Panc1 (cell line): ENCODE measurements around the gene SSBP3. TPM values are rescaled to one million over a fixed set of nuclear protein-coding genes. Genes with fewer than 3 reads are reported as not detected.

Source experiments
- ATAC-seq: fragments of 200-7000 bp; cut with Tn5 transposase; 2 replicates; pipeline ENCODE4 v1.9.1; 2020; ENCODE audit warnings: mild to moderate bottlenecking, moderate library complexity
- BruUV-seq: library from RNA; stranded (reverse); fragments of 400-500 nt; replicated peaks from 2 replicates; lab custom pipeline; 2021; lab: Mats Ljungman, UMichigan
- CTCF ChIA-PET: fragments of 300-600 bp; sonication (Branson Sonifier 250); formaldehyde crosslinking; loops from one replicate; lab custom pipeline; 2022; ENCODE audit warnings: antibody characterized with exemption; lab: Charles Lee
- POLR2A ChIA-PET: fragments of 300-600 bp; sonication (Branson Sonifier 250); formaldehyde crosslinking; loops from one replicate; lab custom pipeline; 2022; ENCODE audit warnings: antibody characterized with exemption; lab: Charles Lee
- DNase-seq: peaks from one replicate; pipeline ENCODE4 v3.0.0-alpha.2; 2010; ENCODE audit warnings: low read depth, low spot score
- H3K27ac ChIP-seq: 2 replicates; pipeline ENCODE4 v1.5.1; 2011; ENCODE audit warnings: mild to moderate bottlenecking, low read length, inconsistent platforms
- H3K27me3 ChIP-seq: fragments of 200-500 bp; sonication (Bioruptor generic); 2 replicates; pipeline ENCODE4 v1.6.0; 2014; ENCODE audit warnings: low read length, inconsistent platforms; ENCODE audit not compliant: control insufficient read depth, insufficient read depth
- H3K36me3 ChIP-seq: fragments of 200-500 bp; sonication (Bioruptor generic); 2 replicates; pipeline ENCODE4 v1.5.1; 2014; ENCODE audit warnings: inconsistent platforms, mild to moderate bottlenecking, low read length, moderate library complexity; ENCODE audit not compliant: control insufficient read depth, insufficient read depth
- H3K4me1 ChIP-seq: 2 replicates; pipeline ENCODE4 v1.5.1; 2011; ENCODE audit warnings: inconsistent platforms, mild to moderate bottlenecking, low read length, moderate library complexity; ENCODE audit not compliant: control insufficient read depth, insufficient read depth
- H3K4me3 ChIP-seq, 2 experiments: 2 replicates each; pipeline ENCODE4 v1.5.1; 2011 to 2012; ENCODE audit warnings: low read depth in 2 of 2, low read length in 2 of 2, mild to moderate bottlenecking in 2 of 2, inconsistent platforms in 1 of 2, moderate library complexity in 1 of 2
- H3K9me3 ChIP-seq: fragments of 200-500 bp; sonication (Bioruptor generic); 2 replicates; pipeline ENCODE4 v1.5.1; 2014; ENCODE audit warnings: low read depth, mild to moderate bottlenecking, inconsistent platforms, low read length, moderate library complexity; ENCODE audit not compliant: control insufficient read depth, insufficient read depth
- POLR2AphosphoS5 ChIP-seq: IDR thresholded peaks from 2 replicates; pipeline ENCODE4 v1.6.1; 2012; ENCODE audit warnings: mild to moderate bottlenecking, low read depth, low read length, moderate library complexity
- SIN3A ChIP-seq: IDR thresholded peaks from 2 replicates; pipeline ENCODE4 v1.6.1; 2012; ENCODE audit warnings: low read depth, mild to moderate bottlenecking, low read length, moderate library complexity, borderline replicate concordance; ENCODE audit not compliant: insufficient read depth
- TCF7L2 ChIP-seq: IDR thresholded peaks from 2 replicates; pipeline ENCODE4 v1.6.1; 2011; ENCODE audit warnings: mild to moderate bottlenecking, low read depth, low read length, inconsistent platforms
- in situ Hi-C: cut with HindIII; loops from 2 replicates; pipeline ENCODE4 v1.10.0; 2016; ENCODE audit warnings: low sequenced_read_pairs, low pct_unique_long_range_greater_than_20kb
- intact Hi-C: fragments of 100-400 bp; cut with micrococcal nuclease; formaldehyde crosslinking; loops from one replicate; pipeline ENCODE4 v1.10.0; 2022; ENCODE audit not compliant: unreplicated experiment
- total RNA-seq: library from RNA; stranded (reverse); gene quantifications from one replicate; pipeline ENCODE4 v1.2.1, GENCODE V29; 2021; ENCODE audit not compliant: unreplicated experiment
- TF ChIP-seq, protein P1 (sequence below): fragments of 450-650 bp; IDR thresholded peaks from 2 replicates; pipeline ENCODE4 v1.5.1; 2017; ENCODE audit warnings: mild to moderate bottlenecking
- TF ChIP-seq, protein P2 (sequence below), 2 experiments: IDR thresholded peaks; 2 replicates each; pipeline ENCODE4 v1.6.1; 2011 to 2012; ENCODE audit warnings: low read depth in 2 of 2, control low read depth in 1 of 2, low read length in 1 of 2, mild to moderate bottlenecking in 1 of 2, moderate library complexity in 1 of 2; ENCODE audit not compliant: insufficient read depth in 1 of 2

Gene SSBP3
- total RNA-seq, 1 experiment from 2014 or later = 22.5 TPM

DNA sequence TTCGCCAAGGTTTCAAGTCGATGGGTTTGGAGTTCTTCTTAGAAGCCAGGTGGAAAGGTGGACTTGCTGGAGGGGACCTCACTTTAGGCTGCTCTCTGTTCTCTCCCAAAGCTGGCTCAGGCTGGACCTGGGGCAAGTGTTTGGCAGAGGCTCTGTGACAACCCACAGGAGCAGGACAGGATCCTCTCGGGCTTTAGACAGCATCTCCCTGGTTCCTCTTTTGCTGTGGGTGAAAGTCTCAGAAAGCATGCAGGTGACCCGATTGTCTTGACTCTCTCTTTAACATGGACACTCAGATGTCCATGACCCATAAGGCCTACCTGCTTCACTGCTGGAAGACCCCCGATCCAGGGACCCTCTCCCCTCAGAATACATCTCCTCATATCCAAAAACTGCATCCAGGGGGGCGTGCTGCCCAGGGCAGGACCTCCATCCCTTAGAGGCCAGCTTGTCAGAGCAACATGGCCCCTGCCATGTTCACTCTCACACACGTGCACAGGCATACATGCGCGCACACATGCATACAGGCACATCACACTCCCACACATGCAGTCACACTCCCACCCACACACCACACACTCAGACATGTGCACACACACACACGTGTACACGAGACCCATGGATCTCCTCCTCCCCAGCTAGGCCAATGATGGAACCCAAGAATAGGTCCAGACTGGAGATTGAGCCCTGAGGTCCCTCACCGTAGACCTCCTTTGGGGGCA lies 184.9 kb downstream of the SSBP3 start:
- Histone ChIP-seq H3K4me1 (no peaks in the 10 kb centered on the region), H3K36me3 (peaks cover 6% of the 10 kb centered on the region), H3K27ac (no peak overlapping the region), H3K9me3 (no peaks in the 10 kb centered on the region), H3K4me3 (no peak overlapping the region), H3K27me3 (no peaks in the 10 kb centered on the region)
- no peak for DNase-seq
- POLR2A ChIA-PET = interaction anchor here (0.6 kb wide), 1 partner anchor 32 kb away, joined by 3 read pairs; no protein-coding TSS in a partner anchor
- CTCF ChIA-PET = no interaction called here
- TF ChIP-seq TCF7L2 (no peak), SIN3A (no peak), POLR2AphosphoS5 (no peak)
- TF ChIP-seq, protein P1, sequence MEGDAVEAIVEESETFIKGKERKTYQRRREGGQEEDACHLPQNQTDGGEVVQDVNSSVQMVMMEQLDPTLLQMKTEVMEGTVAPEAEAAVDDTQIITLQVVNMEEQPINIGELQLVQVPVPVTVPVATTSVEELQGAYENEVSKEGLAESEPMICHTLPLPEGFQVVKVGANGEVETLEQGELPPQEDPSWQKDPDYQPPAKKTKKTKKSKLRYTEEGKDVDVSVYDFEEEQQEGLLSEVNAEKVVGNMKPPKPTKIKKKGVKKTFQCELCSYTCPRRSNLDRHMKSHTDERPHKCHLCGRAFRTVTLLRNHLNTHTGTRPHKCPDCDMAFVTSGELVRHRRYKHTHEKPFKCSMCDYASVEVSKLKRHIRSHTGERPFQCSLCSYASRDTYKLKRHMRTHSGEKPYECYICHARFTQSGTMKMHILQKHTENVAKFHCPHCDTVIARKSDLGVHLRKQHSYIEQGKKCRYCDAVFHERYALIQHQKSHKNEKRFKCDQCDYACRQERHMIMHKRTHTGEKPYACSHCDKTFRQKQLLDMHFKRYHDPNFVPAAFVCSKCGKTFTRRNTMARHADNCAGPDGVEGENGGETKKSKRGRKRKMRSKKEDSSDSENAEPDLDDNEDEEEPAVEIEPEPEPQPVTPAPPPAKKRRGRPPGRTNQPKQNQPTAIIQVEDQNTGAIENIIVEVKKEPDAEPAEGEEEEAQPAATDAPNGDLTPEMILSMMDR = no peak
- TF ChIP-seq, protein P2, sequence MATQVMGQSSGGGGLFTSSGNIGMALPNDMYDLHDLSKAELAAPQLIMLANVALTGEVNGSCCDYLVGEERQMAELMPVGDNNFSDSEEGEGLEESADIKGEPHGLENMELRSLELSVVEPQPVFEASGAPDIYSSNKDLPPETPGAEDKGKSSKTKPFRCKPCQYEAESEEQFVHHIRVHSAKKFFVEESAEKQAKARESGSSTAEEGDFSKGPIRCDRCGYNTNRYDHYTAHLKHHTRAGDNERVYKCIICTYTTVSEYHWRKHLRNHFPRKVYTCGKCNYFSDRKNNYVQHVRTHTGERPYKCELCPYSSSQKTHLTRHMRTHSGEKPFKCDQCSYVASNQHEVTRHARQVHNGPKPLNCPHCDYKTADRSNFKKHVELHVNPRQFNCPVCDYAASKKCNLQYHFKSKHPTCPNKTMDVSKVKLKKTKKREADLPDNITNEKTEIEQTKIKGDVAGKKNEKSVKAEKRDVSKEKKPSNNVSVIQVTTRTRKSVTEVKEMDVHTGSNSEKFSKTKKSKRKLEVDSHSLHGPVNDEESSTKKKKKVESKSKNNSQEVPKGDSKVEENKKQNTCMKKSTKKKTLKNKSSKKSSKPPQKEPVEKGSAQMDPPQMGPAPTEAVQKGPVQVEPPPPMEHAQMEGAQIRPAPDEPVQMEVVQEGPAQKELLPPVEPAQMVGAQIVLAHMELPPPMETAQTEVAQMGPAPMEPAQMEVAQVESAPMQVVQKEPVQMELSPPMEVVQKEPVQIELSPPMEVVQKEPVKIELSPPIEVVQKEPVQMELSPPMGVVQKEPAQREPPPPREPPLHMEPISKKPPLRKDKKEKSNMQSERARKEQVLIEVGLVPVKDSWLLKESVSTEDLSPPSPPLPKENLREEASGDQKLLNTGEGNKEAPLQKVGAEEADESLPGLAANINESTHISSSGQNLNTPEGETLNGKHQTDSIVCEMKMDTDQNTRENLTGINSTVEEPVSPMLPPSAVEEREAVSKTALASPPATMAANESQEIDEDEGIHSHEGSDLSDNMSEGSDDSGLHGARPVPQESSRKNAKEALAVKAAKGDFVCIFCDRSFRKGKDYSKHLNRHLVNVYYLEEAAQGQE (IDR thresholded peaks at IDR 0.05; ENCODE audit: insufficient read depth in 1 of 2, low read depth in 2 of 2, low read length in 1 of 2) = no peak
- ATAC-seq = no peak
- in situ Hi-C loops = no loop called here
- BruUV-seq = no TSS peak
- intact Hi-C loops = no loop called here

DNA sequence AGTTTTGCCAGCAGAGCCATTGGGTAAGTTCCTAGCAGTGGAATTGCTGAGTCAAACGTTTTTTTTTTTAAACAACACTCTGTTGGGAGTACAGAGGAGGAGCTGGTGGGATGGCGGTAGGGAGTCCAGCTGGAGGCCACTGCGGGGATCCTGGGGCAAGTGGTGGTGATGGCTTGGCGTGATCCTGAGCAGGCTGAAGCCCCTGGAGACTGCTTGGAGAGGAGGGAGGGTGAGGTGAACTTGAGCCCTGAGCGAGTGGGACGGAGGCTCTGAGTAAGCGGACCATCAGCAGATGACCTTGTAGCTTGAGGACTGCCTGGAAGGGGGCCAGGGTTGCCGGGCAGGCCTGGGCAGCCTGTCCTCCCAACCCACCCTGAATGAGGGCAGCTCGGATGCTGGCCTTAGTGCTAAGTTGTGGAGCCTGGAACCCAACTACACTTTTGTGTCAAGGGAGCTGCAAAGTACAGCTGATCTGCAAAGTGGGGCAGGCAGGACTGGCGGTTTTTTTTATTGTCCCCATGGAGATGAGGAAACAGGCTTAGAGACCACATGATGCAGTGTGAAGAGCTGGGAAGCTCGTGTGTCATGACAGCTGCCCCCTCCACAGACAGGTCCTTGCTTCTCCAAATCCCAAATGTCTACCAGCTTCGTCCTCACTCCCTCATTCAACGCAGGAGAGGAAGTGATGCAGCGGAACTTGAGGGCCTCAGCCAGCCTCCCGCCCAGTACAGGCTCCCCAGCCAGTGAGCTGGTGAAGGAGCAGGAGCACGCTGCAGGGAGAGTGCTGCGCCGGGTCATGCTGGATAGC lies 186.0 kb downstream of the SSBP3 start:
- ChIA-PET CTCF (interaction anchor here (0.6 kb wide), 2 partner anchors 37 to 268 kb away, joined by 3 read pairs; no protein-coding TSS in a partner anchor), POLR2A (interaction anchor here (0.7 kb wide), 1 partner anchor 15 kb away, joined by 3 read pairs; no protein-coding TSS in a partner anchor)
- H3K27me3 ChIP-seq = no peaks in the 10 kb centered on the region
- no peak overlapping the region for H3K27ac ChIP-seq
- TF ChIP-seq, protein P1 = no peak
- no peak for TF ChIP-seq SIN3A
- TF ChIP-seq, protein P2 (IDR thresholded peaks at IDR 0.05; ENCODE audit: insufficient read depth in 1 of 2, low read depth in 2 of 2, low read length in 1 of 2) = no peak
- TF ChIP-seq POLR2AphosphoS5 = no peak
- no peak for TF ChIP-seq TCF7L2
- no peaks in the 10 kb centered on the region for H3K9me3 ChIP-seq
- no TSS peak for BruUV-seq
- intact Hi-C loops (no loop called here), in situ Hi-C loops (no loop called here)
- peaks cover 6% of the 10 kb centered on the region for H3K36me3 ChIP-seq
- no peaks in the 10 kb centered on the region for H3K4me1 ChIP-seq
- DNase-seq (no peak), ATAC-seq (no peak)
- no peak overlapping the region for H3K4me3 ChIP-seq
